GM23338 (cell line): ENCODE results near the gene SAMD4A.

Experiments used
- CREB1 ChIP-seq: fragments of 250-450 bp; sonication (Bioruptor Pico); IDR thresholded peaks from 2 replicates; pipeline ENCODE4 v1.5.0; 2020; ENCODE audit warnings: low read depth, mild to moderate bottlenecking, moderate library complexity
- CTCF ChIP-seq, 2 experiments: fragments of 200-600 bp in 1 of 2; sonication (generic) in 1 of 2; conservative IDR thresholded peaks; 2 replicates each; pipeline versions ENCODE4 v1.5.1 to v1.6.1; 2016 to 2017; ENCODE audit warnings: antibody characterized with exemption in 2 of 2, low read depth in 2 of 2, mild to moderate bottlenecking in 2 of 2, moderate library complexity in 1 of 2
- EZH2 ChIP-seq: fragments of 200-600 bp; sonication (generic); IDR thresholded peaks from one replicate; pipeline ENCODE4 v1.8.0; 2017; ENCODE audit warnings: antibody characterized with exemption, mild to moderate bottlenecking, low read depth; ENCODE audit not compliant: unreplicated experiment
- EZH2phosphoT487 ChIP-seq: fragments of 200-600 bp; sonication (generic); IDR thresholded peaks from one replicate; pipeline ENCODE4 v1.8.1; 2018; ENCODE audit warnings: antibody characterized with exemption; ENCODE audit not compliant: unreplicated experiment
- JUNB ChIP-seq: IDR thresholded peaks from one replicate; pipeline ENCODE4 v1.6.1; 2016; ENCODE audit warnings: antibody characterized with exemption; ENCODE audit not compliant: unreplicated experiment
- NANOG ChIP-seq: IDR thresholded peaks from 2 replicates; pipeline ENCODE4 v1.6.1; 2016; ENCODE audit warnings: antibody characterized with exemption, borderline replicate concordance
- POLR2AphosphoS5 ChIP-seq: IDR thresholded peaks from 2 replicates; pipeline ENCODE4 v1.6.1; 2016; ENCODE audit warnings: antibody characterized with exemption, low read depth
- REST ChIP-seq: IDR thresholded peaks from one replicate; pipeline ENCODE4 v1.6.1; 2018; ENCODE audit warnings: antibody characterized with exemption; ENCODE audit not compliant: unreplicated experiment
- STAT1 ChIP-seq: IDR thresholded peaks from one replicate; pipeline ENCODE4 v1.6.1; 2016; ENCODE audit warnings: antibody characterized with exemption; ENCODE audit not compliant: unreplicated experiment
- ZNF331 ChIP-seq: fragments of 250-450 bp; sonication (Bioruptor Pico); IDR thresholded peaks from 2 replicates; pipeline ENCODE4 v1.5.0; 2020; ENCODE audit warnings: low read depth, mild to moderate bottlenecking, moderate library complexity
- ZNF462 ChIP-seq: fragments of 250-450 bp; sonication (Bioruptor Pico); IDR thresholded peaks from 2 replicates; pipeline ENCODE4 v1.5.0; 2020; ENCODE audit warnings: mild to moderate bottlenecking, moderate library complexity
- TF ChIP-seq, protein P1 (sequence below): IDR thresholded peaks from 2 replicates; pipeline ENCODE4 v1.6.1; 2016; ENCODE audit warnings: antibody characterized with exemption

- TF ChIP-seq REST (no peak), CTCF (conservative IDR thresholded peaks at IDR 0.05; ENCODE audit: low read depth in 2 of 2) (no peak), EZH2 (no peak), ZNF331 (no peak), CREB1 (CRISPR knock-in tag) (no peak), POLR2AphosphoS5 (no peak), NANOG (no peak), EZH2phosphoT487 (no peak), STAT1 (no peak), ZNF462 (CRISPR knock-in tag) (no peak), JUNB (no peak)
- TF ChIP-seq, protein P1, sequence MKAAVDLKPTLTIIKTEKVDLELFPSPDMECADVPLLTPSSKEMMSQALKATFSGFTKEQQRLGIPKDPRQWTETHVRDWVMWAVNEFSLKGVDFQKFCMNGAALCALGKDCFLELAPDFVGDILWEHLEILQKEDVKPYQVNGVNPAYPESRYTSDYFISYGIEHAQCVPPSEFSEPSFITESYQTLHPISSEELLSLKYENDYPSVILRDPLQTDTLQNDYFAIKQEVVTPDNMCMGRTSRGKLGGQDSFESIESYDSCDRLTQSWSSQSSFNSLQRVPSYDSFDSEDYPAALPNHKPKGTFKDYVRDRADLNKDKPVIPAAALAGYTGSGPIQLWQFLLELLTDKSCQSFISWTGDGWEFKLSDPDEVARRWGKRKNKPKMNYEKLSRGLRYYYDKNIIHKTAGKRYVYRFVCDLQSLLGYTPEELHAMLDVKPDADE: no peak
Observed at GRCh38 chr14:54807428-54807827, 240.5 kb downstream of the SAMD4A start.
